ENCODE measurements around the gene LRRC18. TPM values are rescaled to one million over a fixed set of nuclear protein-coding genes. Genes with fewer than 3 reads are reported as not detected.
A peak's percentile ranks its signal among the peaks of the same experiment; 100 is the strongest.

LRRC18 gene
- total and polyA plus RNA-seq, 5 experiments from 2014 or later = not detected

- ATAC-seq (no peak), DNase-seq (no peak)
- H3K27ac Mint-ChIP-seq = no peak overlapping the region
- no peak overlapping the region for H3K4me3 Mint-ChIP-seq
- H3K36me3 Mint-ChIP-seq = no peaks in the 10 kb centered on the region
- H3K4me1 Mint-ChIP-seq = no peaks in the 10 kb centered on the region
- H3K9me3 Mint-ChIP-seq = no peaks in the 10 kb centered on the region
- peaks cover 0 to 4% (median 0%) of the 10 kb centered on the region in 5 donors for H3K27me3 Mint-ChIP-seq
- POLR2A ChIA-PET = no interaction called here
Measured at GRCh38 chr10:48924988-48925387, 14.7 kb downstream of the LRRC18 start.

GRCh38 chr10:48923748-48924147, 15.9 kb downstream of the LRRC18 start:
- ATAC-seq (no peak), DNase-seq (no peak)
- Mint-ChIP-seq H3K27ac (no peak overlapping the region), H3K27me3 (peaks cover 0 to 1% (median 0%) of the 10 kb centered on the region in 5 donors), H3K9me3 (no peaks in the 10 kb centered on the region), H3K4me3 (no peak overlapping the region), H3K4me1 (no peaks in the 10 kb centered on the region), H3K36me3 (no peaks in the 10 kb centered on the region)
- POLR2A ChIA-PET = no interaction called here

- POLR2A ChIA-PET = no interaction called here
- DNase-seq = no peak
- H3K27me3 Mint-ChIP-seq = peaks cover 0 to 8% (median 0%) of the 10 kb centered on the region in 5 donors
- no peaks in the 10 kb centered on the region for H3K4me1 Mint-ChIP-seq
- ATAC-seq = no peak
- H3K27ac Mint-ChIP-seq = no peak overlapping the region
- H3K36me3 Mint-ChIP-seq = no peaks in the 10 kb centered on the region
- no peaks in the 10 kb centered on the region for H3K9me3 Mint-ChIP-seq
- H3K4me3 Mint-ChIP-seq = no peak overlapping the region
Measured at GRCh38 chr10:48913674-48914073, 26.0 kb downstream of the LRRC18 start.

DNA sequence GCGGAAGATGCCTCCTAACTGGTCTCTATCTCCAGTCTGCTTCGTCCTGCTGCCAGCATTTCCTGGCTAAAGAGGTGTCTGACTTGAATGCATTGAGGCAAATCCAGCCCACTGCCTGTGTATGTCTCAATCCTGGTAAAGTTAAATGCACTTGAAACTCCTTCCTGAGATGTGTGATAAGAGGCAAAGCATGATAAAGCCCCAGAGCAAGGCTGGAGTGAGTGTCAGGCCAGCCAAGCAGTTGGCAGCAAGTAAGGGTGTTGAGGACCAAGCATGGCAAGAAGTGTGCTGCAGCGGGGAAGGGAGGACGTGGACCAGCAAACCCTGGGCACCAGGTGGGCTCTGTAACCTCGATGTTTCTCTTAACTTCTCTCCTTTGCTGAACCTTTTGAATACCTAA, 29.1 kb downstream of the LRRC18 start:
- H3K9me3 Mint-ChIP-seq = no peaks in the 10 kb centered on the region
- ATAC-seq (no peak), DNase-seq (no peak)
- H3K27ac Mint-ChIP-seq = no peak overlapping the region
- peaks cover 0 to 4% (median 0%) of the 10 kb centered on the region in 5 donors for H3K27me3 Mint-ChIP-seq
- H3K36me3 Mint-ChIP-seq = no peaks in the 10 kb centered on the region
- no peaks in the 10 kb centered on the region for H3K4me1 Mint-ChIP-seq
- POLR2A ChIA-PET = no interaction called here
- no peak overlapping the region for H3K4me3 Mint-ChIP-seq

DNA sequence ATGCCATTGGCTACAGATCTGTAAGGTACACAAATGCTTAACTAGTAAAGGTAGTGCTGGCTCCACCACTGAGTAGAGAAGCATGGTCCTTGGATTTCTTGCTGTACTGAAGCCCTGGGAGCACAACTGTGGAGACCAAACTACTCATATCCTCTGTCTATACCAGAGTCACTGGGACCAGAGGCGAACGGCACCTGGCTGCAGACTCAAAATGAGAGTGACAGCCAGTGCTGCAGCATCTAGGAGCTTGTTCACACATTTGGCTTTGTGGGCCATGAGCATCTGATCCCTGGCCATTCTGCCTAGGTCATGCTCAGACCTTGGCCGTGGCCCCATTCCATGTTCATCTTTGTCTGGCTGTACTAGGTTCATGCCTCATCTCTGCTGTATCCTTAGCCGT, 31.9 kb downstream of the LRRC18 start:
- no peaks in the 10 kb centered on the region for H3K4me1 Mint-ChIP-seq
- no peak for DNase-seq
- no peak overlapping the region for H3K27ac Mint-ChIP-seq
- H3K4me3 Mint-ChIP-seq = no peak overlapping the region
- no peaks in the 10 kb centered on the region for H3K9me3 Mint-ChIP-seq
- H3K36me3 Mint-ChIP-seq = no peaks in the 10 kb centered on the region
- POLR2A ChIA-PET = no interaction called here
- no peak for ATAC-seq
- H3K27me3 Mint-ChIP-seq = peaks cover 0 to 4% (median 0%) of the 10 kb centered on the region in 5 donors

DNA sequence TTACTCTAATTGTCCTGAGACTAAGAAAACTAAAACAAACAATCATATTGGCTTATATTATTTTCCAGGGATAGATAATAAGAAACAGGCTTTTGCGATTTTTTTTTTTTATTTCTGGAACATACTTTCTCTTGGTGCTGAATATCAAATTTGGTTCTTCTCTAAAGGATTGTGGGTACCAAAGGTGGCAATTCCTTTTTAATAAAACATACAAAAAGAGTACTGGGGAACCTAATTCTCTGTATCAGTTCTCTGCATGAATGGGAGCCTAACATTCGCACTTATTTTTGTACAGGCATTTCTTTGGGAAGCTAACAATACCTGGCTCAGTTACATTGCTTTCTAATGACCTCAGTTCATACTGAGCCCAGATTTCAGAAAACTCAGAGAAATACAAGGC, 32.8 kb downstream of the LRRC18 start:
- POLR2A ChIA-PET = no interaction called here

DNA sequence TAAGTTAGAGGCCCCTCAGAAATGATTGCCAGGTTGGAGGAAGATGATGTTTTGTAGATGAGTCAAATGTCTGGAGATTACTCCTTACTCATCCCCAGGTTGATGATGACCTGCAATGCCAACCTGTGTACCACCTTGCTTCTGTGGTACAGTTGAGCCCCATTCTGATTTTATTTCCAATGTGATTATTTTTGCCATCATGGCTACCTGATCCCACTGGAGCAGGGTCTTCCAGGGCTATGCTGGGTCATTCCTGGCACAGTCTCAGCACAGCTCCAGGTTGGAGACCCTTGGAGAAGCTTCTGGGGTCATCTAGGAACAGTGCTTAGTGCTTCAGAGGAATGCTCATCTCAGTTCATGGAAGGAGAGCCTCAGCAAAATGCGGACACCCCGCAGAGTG, 34.3 kb downstream of the LRRC18 start:
- no peak overlapping the region for H3K4me3 Mint-ChIP-seq
- H3K27ac Mint-ChIP-seq = no peak overlapping the region
- no peaks in the 10 kb centered on the region for H3K36me3 Mint-ChIP-seq
- DNase-seq (no peak), ATAC-seq (no peak)
- POLR2A ChIA-PET = no interaction called here
- peaks cover 0 to 1% (median 0%) of the 10 kb centered on the region in 4 donors for H3K4me1 Mint-ChIP-seq
- H3K9me3 Mint-ChIP-seq = peaks cover 0 to 1% (median 0%) of the 10 kb centered on the region in 9 donors
- H3K27me3 Mint-ChIP-seq = peaks cover 0 to 4% (median 0%) of the 10 kb centered on the region in 5 donors

More for the DNA sequence above, 32.8 kb downstream of the LRRC18 start:
- Mint-ChIP-seq H3K27ac (no peak overlapping the region), H3K36me3 (no peaks in the 10 kb centered on the region), H3K27me3 (peaks cover 0 to 4% (median 0%) of the 10 kb centered on the region in 5 donors), H3K4me3 (no peak overlapping the region), H3K4me1 (peaks cover 0 to 1% (median 0%) of the 10 kb centered on the region in 4 donors), H3K9me3 (peaks cover 0 to 1% (median 0%) of the 10 kb centered on the region in 9 donors)
- no peak for ATAC-seq
- no peak for DNase-seq

DNA sequence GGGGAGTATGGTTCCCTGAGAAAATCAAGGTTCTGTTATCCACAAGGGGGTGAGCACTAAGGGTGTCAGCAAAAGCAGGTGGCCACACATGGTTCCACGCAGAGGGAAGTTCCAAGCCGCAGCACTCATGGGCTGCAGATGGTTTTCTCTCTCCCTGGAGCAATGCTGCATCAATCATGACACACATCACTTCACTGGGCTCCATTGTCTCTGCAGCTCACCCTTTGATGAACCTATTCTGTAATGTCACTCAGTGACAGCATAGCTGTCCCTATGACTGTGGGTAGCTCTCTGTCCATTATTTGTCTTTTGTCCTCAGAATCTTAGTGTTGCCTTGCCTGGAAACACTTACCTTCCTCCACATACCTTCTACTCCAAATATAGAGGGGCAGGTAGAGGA, 34.8 kb downstream of the LRRC18 start:
- DNase-seq = no peak
- no peak overlapping the region for H3K4me3 Mint-ChIP-seq
- H3K27me3 Mint-ChIP-seq = peaks cover 0 to 4% (median 0%) of the 10 kb centered on the region in 5 donors
- no peak overlapping the region for H3K27ac Mint-ChIP-seq
- ATAC-seq = no peak
- H3K4me1 Mint-ChIP-seq = peaks cover 0 to 1% (median 0%) of the 10 kb centered on the region in 4 donors
- H3K9me3 Mint-ChIP-seq = peaks cover 0 to 1% (median 0%) of the 10 kb centered on the region in 9 donors
- no peaks in the 10 kb centered on the region for H3K36me3 Mint-ChIP-seq
- POLR2A ChIA-PET = no interaction called here

- Mint-ChIP-seq H3K27me3 (peaks cover 0 to 4% (median 0%) of the 10 kb centered on the region in 5 donors), H3K36me3 (no peaks in the 10 kb centered on the region), H3K4me1 (peaks cover 0 to 1% (median 0%) of the 10 kb centered on the region in 4 donors), H3K9me3 (peaks cover 0 to 1% (median 0%) of the 10 kb centered on the region in 9 donors), H3K4me3 (no peak overlapping the region), H3K27ac (no peak overlapping the region)
- DNase-seq (no peak), ATAC-seq (no peak)
- POLR2A ChIA-PET = no interaction called here
Measured at GRCh38 chr10:48903151-48903550, 36.5 kb downstream of the LRRC18 start.

DNA sequence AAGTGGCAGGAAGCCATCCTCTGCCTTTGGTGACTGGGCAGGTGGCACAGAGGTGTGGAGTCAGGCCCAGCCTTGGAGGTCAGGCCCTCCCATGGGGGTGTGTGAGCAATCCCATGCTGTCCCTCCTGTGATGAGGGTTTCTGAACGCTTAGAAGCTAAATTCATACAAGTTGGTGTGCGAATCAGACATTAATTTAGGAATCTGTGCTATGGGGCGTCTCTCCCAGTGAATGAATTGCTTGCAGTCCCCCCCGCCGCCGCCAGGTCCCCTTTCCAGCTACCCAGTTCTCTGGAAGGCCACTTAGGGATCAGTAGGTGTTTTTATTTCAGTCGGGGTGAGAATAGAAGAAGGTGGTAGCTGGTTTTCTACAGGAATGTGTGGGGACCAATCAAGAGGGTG, 37.5 kb downstream of the LRRC18 start:
- DNase-seq (no peak), ATAC-seq (no peak)
- Mint-ChIP-seq H3K27ac (peak overlapping the region in 1 of 10 donors; percentile 32), H3K9me3 (peaks cover 0 to 1% (median 0%) of the 10 kb centered on the region in 9 donors), H3K4me1 (peaks cover 0 to 1% (median 0%) of the 10 kb centered on the region in 4 donors), H3K27me3 (peaks cover 0 to 1% (median 0%) of the 10 kb centered on the region in 5 donors), H3K36me3 (no peaks in the 10 kb centered on the region), H3K4me3 (no peak overlapping the region)
- POLR2A ChIA-PET = no interaction called here

DNA sequence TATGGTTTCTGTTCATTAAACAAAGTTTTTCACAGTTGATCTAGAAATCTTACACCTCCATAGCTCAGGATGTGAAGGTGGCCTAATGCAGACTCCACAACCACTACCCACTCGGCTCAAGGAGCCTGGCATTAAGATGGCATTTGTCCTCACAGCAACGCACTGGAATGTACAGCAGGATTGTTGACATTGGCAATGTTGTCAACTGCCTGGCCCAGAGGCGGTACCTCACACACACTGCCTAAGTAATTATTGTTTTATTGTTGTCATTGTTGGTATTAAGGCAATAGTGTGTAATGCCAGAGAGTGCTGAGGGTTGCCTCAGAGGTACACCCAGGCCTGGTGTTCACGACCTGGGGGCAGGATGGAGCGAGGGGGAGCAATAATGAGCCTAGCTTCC, 38.3 kb downstream of the LRRC18 start:
- POLR2A ChIA-PET = no interaction called here
- peaks cover 0 to 1% (median 0%) of the 10 kb centered on the region in 4 donors for H3K4me1 Mint-ChIP-seq
- H3K27ac Mint-ChIP-seq = no peak overlapping the region
- peaks cover 0 to 1% (median 0%) of the 10 kb centered on the region in 9 donors for H3K9me3 Mint-ChIP-seq
- DNase-seq (no peak), ATAC-seq (no peak)
- H3K27me3 Mint-ChIP-seq = peaks cover 0 to 2% (median 0%) of the 10 kb centered on the region in 5 donors
- no peaks in the 10 kb centered on the region for H3K36me3 Mint-ChIP-seq
- H3K4me3 Mint-ChIP-seq = no peak overlapping the region

- no peak for DNase-seq
- POLR2A ChIA-PET = no interaction called here
- peaks cover 0 to 2% (median 0%) of the 10 kb centered on the region in 5 donors for H3K27me3 Mint-ChIP-seq
- H3K36me3 Mint-ChIP-seq = no peaks in the 10 kb centered on the region
- peaks cover 0 to 1% (median 0%) of the 10 kb centered on the region in 4 donors for H3K4me1 Mint-ChIP-seq
- H3K27ac Mint-ChIP-seq = no peak overlapping the region
- no peak overlapping the region for H3K4me3 Mint-ChIP-seq
- peaks cover 0 to 1% (median 0%) of the 10 kb centered on the region in 9 donors for H3K9me3 Mint-ChIP-seq
- no peak for ATAC-seq
Measured at GRCh38 chr10:48900371-48900801, 39.3 kb downstream of the LRRC18 start.

GRCh38 chr10:48899781-48900180, 39.9 kb downstream of the LRRC18 start:
- Mint-ChIP-seq H3K9me3 (peaks cover 0 to 1% (median 0%) of the 10 kb centered on the region in 9 donors), H3K4me3 (no peak overlapping the region), H3K27ac (no peak overlapping the region), H3K27me3 (peaks cover 0 to 2% (median 0%) of the 10 kb centered on the region in 5 donors), H3K4me1 (peaks cover 0 to 1% (median 0%) of the 10 kb centered on the region in 4 donors), H3K36me3 (no peaks in the 10 kb centered on the region)
- POLR2A ChIA-PET = no interaction called here
- ATAC-seq (no peak), DNase-seq (no peak)

GRCh38 chr10:48898426-48898825, 41.2 kb downstream of the LRRC18 start:
- POLR2A ChIA-PET = no interaction called here
- DNase-seq (no peak), ATAC-seq (no peak)
- H3K27ac Mint-ChIP-seq = no peak overlapping the region
- H3K36me3 Mint-ChIP-seq = no peaks in the 10 kb centered on the region
- peaks cover 0 to 2% (median 0%) of the 10 kb centered on the region in 5 donors for H3K27me3 Mint-ChIP-seq
- peaks cover 0 to 1% (median 0%) of the 10 kb centered on the region in 9 donors for H3K9me3 Mint-ChIP-seq
- peaks cover 0 to 1% (median 0%) of the 10 kb centered on the region in 4 donors for H3K4me1 Mint-ChIP-seq
- H3K4me3 Mint-ChIP-seq = no peak overlapping the region
